ENCODE results near the gene MCM9.

Gene MCM9

DNA sequence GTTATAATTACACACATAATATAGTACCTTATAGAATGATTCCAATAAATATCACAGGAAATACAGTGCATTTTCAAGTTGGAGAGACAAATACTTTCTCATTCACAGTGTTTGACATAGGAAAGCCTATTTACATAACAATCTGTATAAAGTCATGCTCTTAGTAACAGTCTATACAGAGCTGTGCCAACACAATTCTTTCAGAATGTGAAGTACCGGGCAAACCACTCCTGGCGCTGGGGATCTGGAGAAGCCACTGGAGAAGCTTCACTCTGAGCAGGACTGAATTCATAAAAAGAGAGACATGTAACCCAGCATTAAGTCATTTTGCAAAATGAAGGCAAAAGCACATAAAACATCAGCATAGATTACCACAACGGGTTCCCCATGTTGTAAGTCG lies 24.9 kb upstream of the MCM9 start:
- Mint-ChIP-seq H3K4me3 (no peak overlapping the region), H3K27me3 (no peaks in the 10 kb centered on the region), H3K4me1 (peaks cover 5% of the 10 kb centered on the region), H3K9me3 (no peaks in the 10 kb centered on the region), H3K27ac (ENCODE audit: low read depth) (no peak overlapping the region), H3K36me3 (ENCODE audit: insufficient read depth) (no peaks in the 10 kb centered on the region)
- DNase-seq (ENCODE audit: low spot score in 2 of 2) (no peak), ATAC-seq (replicated peaks; ENCODE audit: extremely low read depth, poor library complexity, severe bottlenecking) (no peak)

DNA sequence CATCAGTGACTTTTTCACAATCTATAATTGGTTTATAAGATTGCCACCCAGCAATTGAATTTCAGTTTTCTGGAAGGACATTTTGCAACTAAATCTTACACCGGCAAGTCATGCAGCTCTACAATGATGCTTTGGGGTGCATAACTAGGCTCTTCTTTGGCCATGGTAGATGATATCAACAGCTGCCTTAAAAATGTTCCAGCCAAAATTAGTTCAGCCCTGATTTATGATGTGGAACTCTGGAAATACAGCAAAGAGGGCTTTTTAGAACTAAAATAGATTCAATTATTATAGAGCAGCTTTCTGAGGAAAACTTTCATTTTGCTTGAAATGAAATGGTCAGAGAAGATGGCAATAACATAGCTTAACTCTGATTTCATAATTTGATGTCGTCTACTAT lies 18.4 kb upstream of the MCM9 start:
- ATAC-seq (replicated peaks; ENCODE audit: extremely low read depth, poor library complexity, severe bottlenecking) (no peak), DNase-seq (ENCODE audit: low spot score in 2 of 2) (no peak)
- Mint-ChIP-seq H3K4me3 (no peak overlapping the region), H3K36me3 (ENCODE audit: insufficient read depth) (no peaks in the 10 kb centered on the region), H3K27ac (ENCODE audit: low read depth) (no peak overlapping the region), H3K4me1 (no peaks in the 10 kb centered on the region), H3K27me3 (no peaks in the 10 kb centered on the region), H3K9me3 (no peaks in the 10 kb centered on the region)

GRCh38 chr6:118952683-118953082 lies 17.7 kb upstream of the MCM9 start:
- no peak overlapping the region for H3K27ac Mint-ChIP-seq (ENCODE audit: low read depth)
- H3K36me3 Mint-ChIP-seq (ENCODE audit: insufficient read depth): no peaks in the 10 kb centered on the region
- no peaks in the 10 kb centered on the region for H3K4me1 Mint-ChIP-seq
- no peaks in the 10 kb centered on the region for H3K27me3 Mint-ChIP-seq
- ATAC-seq (replicated peaks; ENCODE audit: extremely low read depth, poor library complexity, severe bottlenecking) (no peak), DNase-seq (ENCODE audit: low spot score in 2 of 2) (no peak)
- no peak overlapping the region for H3K4me3 Mint-ChIP-seq
- H3K9me3 Mint-ChIP-seq: no peaks in the 10 kb centered on the region

GRCh38 chr6:118945217-118945616 lies 10.3 kb upstream of the MCM9 start:
- H3K4me1 Mint-ChIP-seq: no peaks in the 10 kb centered on the region
- DNase-seq (ENCODE audit: low spot score in 2 of 2) (no peak), ATAC-seq (replicated peaks; ENCODE audit: extremely low read depth, poor library complexity, severe bottlenecking) (no peak)
- peaks cover 30% of the 10 kb centered on the region for H3K9me3 Mint-ChIP-seq
- H3K27me3 Mint-ChIP-seq: no peaks in the 10 kb centered on the region
- H3K27ac Mint-ChIP-seq (ENCODE audit: low read depth): no peak overlapping the region
- H3K36me3 Mint-ChIP-seq (ENCODE audit: insufficient read depth): no peaks in the 10 kb centered on the region
- H3K4me3 Mint-ChIP-seq: no peak overlapping the region

GRCh38 chr6:118940770-118941169 lies 5.8 kb upstream of the MCM9 start:
- H3K27me3 Mint-ChIP-seq: no peaks in the 10 kb centered on the region
- peaks cover 24% of the 10 kb centered on the region for H3K9me3 Mint-ChIP-seq
- ATAC-seq (replicated peaks; ENCODE audit: extremely low read depth, poor library complexity, severe bottlenecking) (no peak), DNase-seq (ENCODE audit: low spot score in 2 of 2) (no peak)
- H3K36me3 Mint-ChIP-seq (ENCODE audit: insufficient read depth): no peaks in the 10 kb centered on the region
- H3K4me1 Mint-ChIP-seq: peaks cover 13% of the 10 kb centered on the region
- no peak overlapping the region for H3K4me3 Mint-ChIP-seq
- H3K27ac Mint-ChIP-seq (ENCODE audit: low read depth): no peak overlapping the region

- H3K4me1 Mint-ChIP-seq: peaks cover 21% of the 10 kb centered on the region
- DNase-seq (ENCODE audit: low spot score in 2 of 2) (no peak), ATAC-seq (replicated peaks; ENCODE audit: extremely low read depth, poor library complexity, severe bottlenecking) (no peak)
- H3K27me3 Mint-ChIP-seq: no peaks in the 10 kb centered on the region
- no peak overlapping the region for H3K27ac Mint-ChIP-seq (ENCODE audit: low read depth)
- H3K4me3 Mint-ChIP-seq: no peak overlapping the region
- H3K9me3 Mint-ChIP-seq: peaks cover 13% of the 10 kb centered on the region
- peaks cover 2% of the 10 kb centered on the region for H3K36me3 Mint-ChIP-seq (ENCODE audit: insufficient read depth)
These were observed 4.7 kb upstream of the MCM9 start for GRCh38 chr6:118939683-118940082.

GRCh38 chr6:118935978-118936703 lies 1.2 kb upstream of the MCM9 start:
- Mint-ChIP-seq H3K27me3 (no peaks in the 10 kb centered on the region), H3K9me3 (no peaks in the 10 kb centered on the region), H3K36me3 (ENCODE audit: insufficient read depth) (peaks cover 4% of the 10 kb centered on the region), H3K4me3 (peak overlapping the region; percentile 87), H3K27ac (ENCODE audit: low read depth) (peak overlapping the region; percentile 86), H3K4me1 (peaks cover 37% of the 10 kb centered on the region)
- ATAC-seq (replicated peaks; ENCODE audit: extremely low read depth, poor library complexity, severe bottlenecking) (no peak), DNase-seq (ENCODE audit: low spot score in 2 of 2) (no peak)

DNA sequence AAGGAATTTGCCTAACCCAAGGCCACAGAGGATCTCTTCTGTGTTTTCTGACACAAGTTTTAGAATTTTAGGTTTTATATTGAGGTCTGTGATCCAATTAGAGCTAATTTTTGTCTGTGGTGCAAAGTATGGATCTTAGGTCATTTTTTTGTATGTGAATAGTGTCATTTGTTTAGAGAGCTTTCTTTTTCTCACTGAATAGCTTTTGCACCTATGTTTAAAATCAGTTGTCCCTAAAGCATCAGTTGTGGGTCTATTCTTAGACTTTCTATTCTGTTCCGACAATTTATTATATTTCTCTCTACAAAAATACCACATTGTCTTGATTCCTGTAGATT lies 341 bp upstream of the MCM9 start:
- Mint-ChIP-seq H3K27ac (ENCODE audit: low read depth) (peak overlapping the region; percentile 86), H3K4me3 (peak overlapping the region; percentile 87), H3K27me3 (no peaks in the 10 kb centered on the region), H3K36me3 (ENCODE audit: insufficient read depth) (peaks cover 7% of the 10 kb centered on the region), H3K9me3 (no peaks in the 10 kb centered on the region), H3K4me1 (peaks cover 37% of the 10 kb centered on the region)
- DNase-seq (ENCODE audit: low spot score in 2 of 2) (no peak), ATAC-seq (replicated peaks; ENCODE audit: extremely low read depth, poor library complexity, severe bottlenecking) (no peak)

DNA sequence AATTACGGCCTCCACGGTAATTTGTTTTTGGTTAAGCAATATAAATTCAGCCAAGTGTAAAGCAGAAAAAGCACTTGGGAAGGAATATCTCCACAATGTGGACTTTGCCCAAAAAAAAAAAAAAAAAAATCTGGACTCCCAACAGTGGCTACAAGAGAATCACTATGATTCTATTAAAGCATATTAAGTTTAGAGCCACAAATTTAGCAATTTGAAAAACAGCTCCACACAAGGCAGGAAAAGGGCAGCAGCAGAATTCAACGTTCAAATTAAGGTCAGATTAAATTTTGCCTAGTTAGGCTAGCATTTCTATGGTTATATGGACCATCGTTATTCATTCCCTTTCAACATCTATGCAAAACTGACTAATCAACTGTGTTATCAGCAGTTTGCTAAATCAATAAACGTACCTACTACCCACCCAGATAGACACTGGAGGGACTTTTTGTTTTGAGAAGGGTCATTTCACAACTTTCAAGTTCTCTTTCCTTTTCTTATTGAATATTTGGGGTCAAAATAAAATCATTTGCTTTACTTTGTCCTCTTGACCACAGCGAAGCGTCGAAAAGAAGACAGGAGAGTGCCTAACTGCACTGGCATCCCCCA lies 1.0 kb downstream of the MCM9 start:
- H3K4me1 Mint-ChIP-seq: peaks cover 37% of the 10 kb centered on the region
- DNase-seq (ENCODE audit: low spot score in 2 of 2) (no peak), ATAC-seq (replicated peaks; ENCODE audit: extremely low read depth, poor library complexity, severe bottlenecking) (no peak)
- no peaks in the 10 kb centered on the region for H3K27me3 Mint-ChIP-seq
- H3K4me3 Mint-ChIP-seq: peak overlapping the region; percentile 87
- H3K36me3 Mint-ChIP-seq (ENCODE audit: insufficient read depth): peaks cover 7% of the 10 kb centered on the region
- peak overlapping the region; percentile 86 for H3K27ac Mint-ChIP-seq (ENCODE audit: low read depth)
- H3K9me3 Mint-ChIP-seq: no peaks in the 10 kb centered on the region

DNA sequence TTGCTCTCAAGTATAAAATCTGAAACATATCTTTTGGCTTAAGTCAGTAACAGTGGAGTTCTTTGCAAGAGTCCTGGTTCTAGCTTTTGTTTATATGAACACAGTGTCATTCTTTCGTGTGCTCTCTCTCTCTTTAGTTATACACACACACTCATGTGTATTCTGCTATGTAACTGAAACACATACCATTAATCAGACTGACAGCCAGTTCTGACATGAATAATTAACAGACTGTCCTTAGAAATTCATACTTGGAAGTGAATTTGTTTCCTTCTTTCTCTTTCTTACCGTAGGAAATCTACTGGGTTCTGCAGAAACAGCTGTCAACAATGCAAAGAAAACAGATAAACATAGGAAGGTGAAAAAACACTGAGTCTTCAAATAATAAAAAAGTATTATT lies 2.5 kb downstream of the MCM9 start:
- Mint-ChIP-seq H3K27me3 (no peaks in the 10 kb centered on the region), H3K4me3 (peak overlapping the region; percentile 60)
- no peak for ATAC-seq (replicated peaks; ENCODE audit: extremely low read depth, poor library complexity, severe bottlenecking)

GRCh38 chr6:118931436-118931835 lies 3.5 kb downstream of the MCM9 start:
- Mint-ChIP-seq H3K9me3 (no peaks in the 10 kb centered on the region), H3K36me3 (ENCODE audit: insufficient read depth) (peaks cover 16% of the 10 kb centered on the region), H3K4me1 (peaks cover 30% of the 10 kb centered on the region), H3K27ac (ENCODE audit: low read depth) (no peak overlapping the region), H3K4me3 (no peak overlapping the region), H3K27me3 (no peaks in the 10 kb centered on the region)
- ATAC-seq (replicated peaks; ENCODE audit: extremely low read depth, poor library complexity, severe bottlenecking) (no peak), DNase-seq (ENCODE audit: low spot score in 2 of 2) (no peak)

More for the DNA sequence above, 2.5 kb downstream of the MCM9 start:
- Mint-ChIP-seq H3K36me3 (ENCODE audit: insufficient read depth) (peaks cover 11% of the 10 kb centered on the region), H3K4me1 (peaks cover 37% of the 10 kb centered on the region), H3K27ac (ENCODE audit: low read depth) (no peak overlapping the region), H3K9me3 (no peaks in the 10 kb centered on the region)
- DNase-seq (ENCODE audit: low spot score in 2 of 2): no peak

- H3K36me3 Mint-ChIP-seq (ENCODE audit: insufficient read depth): peaks cover 16% of the 10 kb centered on the region
These were observed 4.3 kb downstream of the MCM9 start for GRCh38 chr6:118930680-118931079.

GRCh38 chr6:118923035-118923434 lies 11.9 kb downstream of the MCM9 start:
- Mint-ChIP-seq H3K27me3 (no peaks in the 10 kb centered on the region), H3K4me3 (no peak overlapping the region), H3K4me1 (peaks cover 9% of the 10 kb centered on the region), H3K27ac (ENCODE audit: low read depth) (no peak overlapping the region), H3K36me3 (ENCODE audit: insufficient read depth) (peaks cover 31% of the 10 kb centered on the region), H3K9me3 (no peaks in the 10 kb centered on the region)
- ATAC-seq (replicated peaks; ENCODE audit: extremely low read depth, poor library complexity, severe bottlenecking) (no peak), DNase-seq (ENCODE audit: low spot score in 2 of 2) (no peak)

More at GRCh38 chr6:118930680-118931079, 4.3 kb downstream of the MCM9 start:
- DNase-seq (ENCODE audit: low spot score in 2 of 2) (no peak), ATAC-seq (replicated peaks; ENCODE audit: extremely low read depth, poor library complexity, severe bottlenecking) (no peak)
- H3K27ac Mint-ChIP-seq (ENCODE audit: low read depth): no peak overlapping the region
- peaks cover 27% of the 10 kb centered on the region for H3K4me1 Mint-ChIP-seq
- H3K4me3 Mint-ChIP-seq: no peak overlapping the region
- no peaks in the 10 kb centered on the region for H3K27me3 Mint-ChIP-seq
- H3K9me3 Mint-ChIP-seq: no peaks in the 10 kb centered on the region
